NCI-H1105 treated with DMSO at 0.1 percent for 48 hours (cell line): ENCODE measurements around the gene ERRFI1.

Experiments used
- DNase-seq: peaks from one replicate; lab custom pipeline; 2025; lab: John Stamatoyannopoulos, UW

ERRFI1 gene

DNA sequence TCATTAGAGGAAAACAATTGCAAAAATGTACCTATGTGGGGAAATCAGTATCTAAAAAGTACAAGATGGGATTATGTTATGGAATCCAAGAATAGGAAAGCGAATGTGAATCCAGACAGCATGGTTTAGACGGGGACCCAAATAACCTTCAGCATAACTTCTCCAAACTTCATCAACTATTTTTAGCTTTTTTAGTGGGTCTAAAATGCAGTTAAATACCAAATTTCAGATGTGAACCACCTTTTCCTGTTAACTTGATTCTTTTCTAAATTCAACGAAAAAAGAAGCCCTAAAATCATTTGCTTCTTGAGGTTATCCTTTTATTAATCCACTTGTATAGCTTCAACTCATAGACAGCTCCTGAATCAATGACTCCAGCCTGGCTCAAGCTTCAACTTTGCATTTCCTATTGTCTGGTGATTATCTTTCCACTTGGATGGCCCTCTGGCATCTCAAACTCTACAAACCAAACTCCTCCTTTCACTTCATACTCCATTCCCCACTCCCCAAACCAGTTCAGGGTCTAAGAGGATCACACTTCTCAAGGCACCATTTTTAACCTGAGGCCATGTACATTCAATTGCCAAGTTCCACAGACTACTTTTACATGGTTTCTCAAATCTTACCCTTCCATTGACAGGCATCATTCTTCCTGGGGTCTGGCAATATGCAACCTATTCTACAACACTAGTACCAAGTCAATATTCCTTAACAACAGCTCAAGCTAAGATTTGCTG lies 7.4 kb downstream of the ERRFI1 start:
- DNase-seq: no peak

GRCh38 chr1:8017495-8018197 lies 8.5 kb downstream of the ERRFI1 start:
- peak; percentile 48 for DNase-seq

DNA sequence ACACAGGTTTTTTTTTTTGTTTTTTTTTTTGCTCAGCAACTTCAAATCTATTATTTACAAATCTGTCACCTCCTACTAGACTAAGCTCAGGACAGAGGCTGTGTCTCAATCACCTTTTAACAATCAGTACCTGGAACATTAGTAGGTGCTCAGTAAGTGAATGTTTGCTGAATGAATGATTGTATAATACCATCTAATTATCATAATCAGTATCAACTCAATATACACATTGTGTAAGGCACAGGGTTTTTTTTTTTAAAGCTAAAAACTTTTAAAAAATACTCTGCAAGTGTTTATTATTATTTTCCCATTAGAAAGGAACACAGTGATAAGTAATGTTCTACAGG lies 9.2 kb downstream of the ERRFI1 start:
- DNase-seq: no peak

DNA sequence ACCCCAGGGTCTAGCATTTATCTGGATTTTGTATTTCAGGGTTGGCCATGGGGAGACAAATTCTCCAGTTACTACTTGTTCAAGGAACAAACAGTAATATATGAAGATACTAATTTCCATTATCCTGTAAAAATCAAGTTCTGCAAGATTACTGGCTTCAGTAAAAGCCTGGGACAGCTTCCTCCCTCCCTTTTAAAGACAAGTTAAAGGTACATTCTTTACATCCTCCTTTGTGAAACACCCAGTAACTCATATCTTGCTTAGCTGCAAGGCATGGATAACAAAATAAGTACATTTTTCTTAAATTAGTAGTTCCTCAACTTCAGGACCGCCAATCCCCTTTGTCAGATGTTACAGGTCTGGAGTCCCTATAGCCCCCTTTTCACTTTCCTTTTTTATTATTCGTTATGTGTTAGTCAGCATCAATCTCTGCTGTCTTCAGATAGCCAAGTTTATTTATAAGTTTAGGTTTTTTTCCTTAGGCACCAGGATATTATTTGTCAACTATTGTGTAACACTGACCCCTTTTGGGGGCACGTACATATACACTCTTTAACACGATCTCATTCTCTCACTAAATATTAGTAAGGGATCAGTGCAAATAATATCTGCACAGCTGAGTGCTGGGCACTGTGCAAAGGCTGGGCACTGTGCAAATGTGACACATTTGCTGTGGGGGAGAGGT lies 9.8 kb downstream of the ERRFI1 start:
- DNase-seq: peak; percentile 26

DNA sequence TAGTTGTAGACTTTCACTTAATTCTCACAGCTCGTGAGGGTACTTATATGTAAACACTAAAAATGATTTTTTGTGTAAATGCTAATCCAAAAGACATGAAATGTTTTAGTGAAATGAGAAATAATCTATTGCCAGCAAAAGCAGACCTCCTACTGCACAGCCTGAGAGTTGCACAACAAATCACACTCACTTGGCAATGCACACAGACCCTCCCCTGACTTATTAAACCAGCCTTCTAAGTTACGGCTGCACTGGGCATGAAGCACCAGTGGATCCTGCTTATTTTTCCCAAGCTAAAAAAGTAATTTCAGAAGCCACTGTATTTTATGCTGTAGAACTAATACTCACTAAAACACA lies 10.3 kb downstream of the ERRFI1 start:
- no peak for DNase-seq

- peak; percentile 54 for DNase-seq
Measured at GRCh38 chr1:8015036-8015808, 10.9 kb downstream of the ERRFI1 start.

- DNase-seq: no peak
Measured at GRCh38 chr1:8014381-8014988, 11.6 kb downstream of the ERRFI1 start.

DNA sequence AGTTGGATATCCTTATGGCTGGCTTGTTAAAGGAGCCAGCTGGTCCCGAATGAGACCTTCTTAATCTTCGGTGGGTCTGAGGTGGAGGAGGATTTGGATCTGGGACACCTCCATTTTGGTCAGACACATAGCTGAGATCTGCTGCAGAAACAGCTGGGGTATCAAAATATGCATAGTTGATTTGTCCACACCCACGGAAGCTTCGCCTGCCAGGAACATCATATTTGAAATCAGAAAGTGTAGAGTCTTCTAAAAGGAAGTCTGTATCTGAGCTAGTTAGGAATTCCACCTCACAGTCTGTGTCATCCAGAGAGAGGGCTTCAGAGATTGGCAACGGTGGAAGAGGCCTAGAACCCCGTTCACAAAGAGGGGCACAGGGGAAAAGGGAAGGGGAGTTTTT lies 12.3 kb downstream of the ERRFI1 start:
- DNase-seq: no peak

DNA sequence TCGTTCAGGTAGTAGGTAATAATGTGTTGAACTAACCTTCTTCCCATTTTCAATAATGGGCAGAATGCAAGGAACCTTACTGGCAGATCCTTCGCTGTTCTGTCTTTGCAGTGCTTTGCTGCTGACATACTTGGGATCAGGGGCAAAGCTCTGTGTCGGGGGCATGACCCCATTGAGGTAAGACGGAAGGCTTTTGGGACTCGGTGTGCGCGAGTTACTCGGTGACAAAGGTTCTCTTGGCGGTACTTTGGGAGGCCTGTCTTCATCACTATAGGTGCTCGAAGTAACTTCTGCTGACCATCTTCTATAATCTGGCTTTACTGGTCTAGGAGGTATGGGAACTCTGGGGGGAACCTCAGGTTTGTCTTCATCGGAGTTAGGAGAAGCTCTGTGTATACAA lies 12.7 kb downstream of the ERRFI1 start:
- DNase-seq: no peak

- DNase-seq: no peak
Measured at GRCh38 chr1:8012955-8013354, 13.2 kb downstream of the ERRFI1 start.

- DNase-seq: no peak
Measured at GRCh38 chr1:8011923-8012858, 13.9 kb downstream of the ERRFI1 start.

GRCh38 chr1:8011016-8011415 lies 15.1 kb downstream of the ERRFI1 start:
- no peak for DNase-seq

GRCh38 chr1:8010080-8010664 lies 15.9 kb downstream of the ERRFI1 start:
- no peak for DNase-seq

DNA sequence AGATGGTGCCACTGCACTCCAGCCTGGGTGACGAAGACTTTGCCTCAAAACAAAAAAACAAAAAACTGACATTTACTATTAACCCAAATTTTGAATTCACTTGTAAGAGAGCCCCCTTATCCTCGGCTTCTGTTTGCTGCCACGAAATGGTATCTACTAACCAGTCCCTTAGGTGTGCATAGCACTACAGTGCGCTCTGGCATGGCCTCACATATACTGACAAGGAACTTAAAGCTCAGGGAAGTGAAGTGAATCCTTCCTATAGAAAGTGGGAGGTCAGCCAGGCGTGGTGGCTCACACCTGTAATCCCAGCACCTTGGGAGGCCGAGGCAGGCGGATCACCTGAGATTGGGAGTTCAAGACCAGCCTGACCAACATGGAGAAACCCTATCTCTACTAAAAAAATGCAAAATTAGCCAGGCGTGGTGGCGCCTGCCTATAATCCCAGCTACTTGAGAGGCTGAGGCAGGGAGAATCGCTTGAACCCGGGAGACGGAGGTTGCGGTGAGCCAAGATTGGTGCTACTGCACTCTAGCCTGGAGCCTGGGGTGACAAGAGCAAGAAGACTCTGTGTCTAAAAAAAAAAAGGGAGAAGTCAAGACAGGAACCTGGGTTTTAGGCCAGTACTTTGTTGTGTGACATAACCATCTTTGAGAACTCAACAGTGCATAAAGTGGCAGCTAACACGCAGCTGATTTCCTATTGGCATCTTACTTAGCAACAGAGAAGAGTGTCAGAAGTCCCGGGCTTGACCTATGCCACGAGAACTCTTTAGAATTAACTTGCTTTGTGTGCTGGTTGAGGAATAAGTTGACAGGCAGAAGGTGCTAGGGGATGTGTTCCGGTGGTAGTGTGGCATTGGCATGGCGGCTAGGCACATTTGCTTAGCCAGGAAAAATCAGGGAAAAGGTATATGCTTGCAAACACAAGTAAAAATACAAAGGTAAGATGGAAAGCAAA lies 16.8 kb downstream of the ERRFI1 start:
- no peak for DNase-seq

DNA sequence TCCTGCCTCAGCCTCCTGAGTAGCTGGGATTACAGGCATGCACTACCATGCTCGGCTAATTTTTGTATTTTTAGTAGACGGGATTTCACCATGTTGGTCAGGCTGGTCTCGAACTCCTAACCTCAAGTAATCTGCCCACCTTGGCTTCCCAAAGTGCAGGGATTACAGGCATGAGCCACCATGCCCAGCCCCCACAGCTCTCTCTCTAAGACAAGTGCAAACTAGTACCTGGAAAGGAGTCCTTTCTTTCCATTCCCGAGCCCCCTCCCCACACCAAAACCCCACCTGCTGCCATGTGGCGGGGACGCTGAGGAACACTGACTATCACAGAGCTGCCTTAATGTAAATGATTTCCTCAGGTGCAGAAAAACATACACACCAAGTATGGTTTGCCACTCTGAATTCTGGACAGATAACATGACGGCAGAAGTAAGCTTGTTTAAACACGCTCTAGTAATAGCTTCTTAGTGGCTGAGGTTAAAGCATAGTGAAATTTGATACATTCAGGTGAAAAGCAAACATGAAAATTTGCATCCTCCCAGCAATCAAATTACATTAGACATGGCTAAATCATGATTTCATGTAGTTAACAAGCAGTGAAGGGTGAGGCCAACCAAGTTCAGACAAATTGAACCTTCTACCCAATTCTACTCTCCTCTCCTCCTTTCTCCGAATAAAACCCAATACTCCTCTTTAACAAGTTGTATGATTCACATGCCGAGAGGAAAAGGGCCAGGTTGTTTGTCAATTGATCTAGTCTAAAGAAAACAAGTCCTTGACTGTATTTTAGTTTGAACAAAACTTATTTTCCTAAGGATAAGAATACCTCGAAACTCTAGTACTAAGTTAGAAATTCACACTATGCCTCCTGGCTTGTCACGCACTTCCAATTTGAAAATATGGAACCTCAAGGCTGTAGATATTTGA lies 19.8 kb downstream of the ERRFI1 start:
- peak; percentile 97 for DNase-seq

DNA sequence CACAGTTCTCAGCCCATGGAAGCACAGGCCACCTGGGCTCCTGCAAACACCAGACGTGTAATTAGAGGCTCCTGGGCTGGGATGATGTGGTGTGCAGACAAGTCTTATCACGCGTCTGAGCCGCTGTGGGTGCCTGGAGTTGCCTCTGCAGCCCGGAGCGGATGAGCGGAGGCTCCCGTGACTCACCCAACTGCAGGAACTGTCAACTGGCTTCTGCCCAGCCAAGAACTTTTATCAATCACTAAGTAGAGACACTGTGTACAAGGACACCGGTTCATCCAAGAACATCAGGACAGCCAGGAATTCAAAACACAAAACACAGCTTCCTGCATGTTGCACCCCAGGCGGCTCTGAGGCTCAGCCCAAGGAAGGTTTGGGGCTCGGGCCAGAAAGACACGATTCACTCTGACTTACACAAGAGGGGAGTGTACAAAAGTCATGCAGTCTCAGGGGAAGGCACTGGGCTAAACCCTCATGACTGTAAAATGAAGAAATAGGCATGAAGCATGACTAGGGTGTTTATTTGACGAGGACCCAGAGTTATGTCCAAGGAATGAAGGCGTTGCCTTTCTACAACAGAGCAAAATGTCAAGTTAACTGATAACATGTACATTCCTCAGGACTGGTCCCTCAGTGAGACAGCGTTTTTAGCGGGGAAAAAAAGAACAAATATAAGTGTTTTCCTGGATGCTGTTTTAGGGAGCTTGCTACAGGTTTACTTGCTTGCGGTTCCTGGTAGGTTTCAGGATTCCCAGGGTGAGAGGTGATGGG lies 21.1 kb downstream of the ERRFI1 start:
- peak; percentile 91 for DNase-seq

GRCh38 chr1:8004113-8004802 lies 21.9 kb downstream of the ERRFI1 start:
- DNase-seq: no peak
